Immature natural killer cell (primary cell): ENCODE measurements around the gene EYS. TPM values are rescaled to one million over a fixed set of nuclear protein-coding genes. Genes with fewer than 3 reads are reported as not detected.

Experiments
- DNase-seq, 3 donors: peaks; one replicate each; pipeline ENCODE4 v3.0.0; 2022; ENCODE audit warnings: mixed read lengths in 1 of 3
- H3K27ac Mint-ChIP-seq, 6 donors: one replicate each; pipeline ENCODE4 v1.8.0; 2020; ENCODE audit warnings: mixed read lengths in 6 of 6, mild to moderate bottlenecking in 5 of 6, inconsistent platforms in 4 of 6, moderate library complexity in 3 of 6
- H3K27me3 Mint-ChIP-seq, 3 donors: one replicate each; pipeline ENCODE4 v1.8.0; 2020 to 2021; ENCODE audit warnings: low read depth in 3 of 3, mild to moderate bottlenecking in 3 of 3, mixed read lengths in 3 of 3, moderate library complexity in 3 of 3, inconsistent platforms in 1 of 3
- H3K36me3 Mint-ChIP-seq, 3 donors: one replicate each; pipeline ENCODE4 v1.8.0; 2020; ENCODE audit warnings: mixed read lengths in 3 of 3, inconsistent platforms in 2 of 3, mild to moderate bottlenecking in 2 of 3
- H3K4me1 Mint-ChIP-seq, 2 donors: one replicate each; pipeline ENCODE4 v1.8.0; 2020; ENCODE audit warnings: inconsistent platforms in 2 of 2, mild to moderate bottlenecking in 2 of 2, mixed read lengths in 2 of 2, moderate library complexity in 1 of 2
- H3K4me3 Mint-ChIP-seq, 5 donors: one replicate each; pipeline ENCODE4 v1.8.0; 2020; ENCODE audit warnings: mild to moderate bottlenecking in 5 of 5, mixed read lengths in 5 of 5, inconsistent platforms in 3 of 5, moderate library complexity in 3 of 5
- H3K9me3 Mint-ChIP-seq, 6 donors: one replicate each; pipeline ENCODE4 v1.8.0; 2020; ENCODE audit warnings: mild to moderate bottlenecking in 6 of 6, mixed read lengths in 6 of 6, inconsistent platforms in 4 of 6, moderate library complexity in 3 of 6
- polyA plus RNA-seq, 3 donors: library from polyadenylated mRNA; unstranded; fragments of 300-500 nt; fragmentation: Illumina TruSeq; gene quantifications; one replicate each; pipeline ENCODE4 v1.2.3, GENCODE V29; 2021

Gene EYS
- polyA plus RNA-seq, 3 donors from 2014 or later = not detected

- no peak for DNase-seq
- Mint-ChIP-seq H3K4me3 (no peak overlapping the region), H3K27ac (no peak overlapping the region), H3K9me3 (peaks cover 1 to 48% (median 32%) of the 10 kb centered on the region in 6 donors), H3K4me1 (no peaks in the 10 kb centered on the region), H3K36me3 (no peaks in the 10 kb centered on the region), H3K27me3 (peaks cover 0 to 2% (median 0%) of the 10 kb centered on the region in 3 donors)
These were observed 804.4 kb downstream of the EYS start for GRCh38 chr6:64902596-64902995.

GRCh38 chr6:64896939-64897338 is 810.1 kb downstream of the EYS start:
- Mint-ChIP-seq H3K4me3 (no peak overlapping the region), H3K36me3 (no peaks in the 10 kb centered on the region), H3K9me3 (peaks cover 3 to 41% (median 31%) of the 10 kb centered on the region in 6 donors), H3K27me3 (peaks cover 0 to 2% (median 0%) of the 10 kb centered on the region in 3 donors), H3K4me1 (no peaks in the 10 kb centered on the region), H3K27ac (no peak overlapping the region)
- DNase-seq = no peak

- Mint-ChIP-seq H3K36me3 (no peaks in the 10 kb centered on the region), H3K27ac (no peak overlapping the region), H3K4me3 (no peak overlapping the region), H3K9me3 (peaks cover 3 to 41% (median 30%) of the 10 kb centered on the region in 6 donors), H3K27me3 (peaks cover 0 to 2% (median 0%) of the 10 kb centered on the region in 3 donors), H3K4me1 (no peaks in the 10 kb centered on the region)
- no peak for DNase-seq
These were observed 811.1 kb downstream of the EYS start for GRCh38 chr6:64895945-64896344.

GRCh38 chr6:64890609-64891008 is 816.4 kb downstream of the EYS start:
- Mint-ChIP-seq H3K9me3 (peaks cover 10 to 43% (median 23%) of the 10 kb centered on the region in 6 donors), H3K4me3 (no peak overlapping the region), H3K4me1 (no peaks in the 10 kb centered on the region), H3K36me3 (no peaks in the 10 kb centered on the region), H3K27ac (no peak overlapping the region), H3K27me3 (peaks cover 0 to 2% (median 0%) of the 10 kb centered on the region in 3 donors)
- DNase-seq = no peak

- Mint-ChIP-seq H3K27ac (no peak overlapping the region), H3K9me3 (peaks cover 7 to 43% (median 24%) of the 10 kb centered on the region in 6 donors), H3K4me1 (no peaks in the 10 kb centered on the region), H3K27me3 (no peaks in the 10 kb centered on the region), H3K36me3 (no peaks in the 10 kb centered on the region), H3K4me3 (no peak overlapping the region)
- DNase-seq = no peak
These were observed 817.9 kb downstream of the EYS start for GRCh38 chr6:64889144-64889543.

GRCh38 chr6:64874776-64875175 is 832.2 kb downstream of the EYS start:
- Mint-ChIP-seq H3K9me3 (peaks cover 16 to 73% (median 41%) of the 10 kb centered on the region in 6 donors), H3K36me3 (no peaks in the 10 kb centered on the region), H3K4me1 (no peaks in the 10 kb centered on the region), H3K4me3 (no peak overlapping the region), H3K27me3 (no peaks in the 10 kb centered on the region), H3K27ac (no peak overlapping the region)
- DNase-seq = no peak

GRCh38 chr6:64872633-64873032 is 834.4 kb downstream of the EYS start:
- H3K27ac Mint-ChIP-seq = no peak overlapping the region
- DNase-seq = no peak
- H3K36me3 Mint-ChIP-seq = no peaks in the 10 kb centered on the region
- H3K4me1 Mint-ChIP-seq = no peaks in the 10 kb centered on the region
- H3K27me3 Mint-ChIP-seq = no peaks in the 10 kb centered on the region
- H3K4me3 Mint-ChIP-seq = no peak overlapping the region
- peaks cover 19 to 60% (median 41%) of the 10 kb centered on the region in 6 donors for H3K9me3 Mint-ChIP-seq

- H3K27ac Mint-ChIP-seq = no peak overlapping the region
- peaks cover 12 to 56% (median 23%) of the 10 kb centered on the region in 6 donors for H3K9me3 Mint-ChIP-seq
- no peak for DNase-seq
- H3K4me1 Mint-ChIP-seq = no peaks in the 10 kb centered on the region
- H3K36me3 Mint-ChIP-seq = no peaks in the 10 kb centered on the region
- peaks cover 0 to 2% (median 0%) of the 10 kb centered on the region in 3 donors for H3K27me3 Mint-ChIP-seq
- H3K4me3 Mint-ChIP-seq = no peak overlapping the region
These were observed 845.9 kb downstream of the EYS start for GRCh38 chr6:64861039-64861651.

GRCh38 chr6:64860203-64860602 is 846.8 kb downstream of the EYS start:
- Mint-ChIP-seq H3K9me3 (peaks cover 14 to 58% (median 23%) of the 10 kb centered on the region in 6 donors), H3K27me3 (peaks cover 0 to 2% (median 0%) of the 10 kb centered on the region in 3 donors), H3K36me3 (no peaks in the 10 kb centered on the region), H3K4me1 (no peaks in the 10 kb centered on the region), H3K27ac (no peak overlapping the region), H3K4me3 (no peak overlapping the region)
- DNase-seq = no peak

- Mint-ChIP-seq H3K27ac (no peak overlapping the region), H3K4me3 (no peak overlapping the region), H3K9me3 (peaks cover 8 to 60% (median 36%) of the 10 kb centered on the region in 6 donors), H3K27me3 (peaks cover 0 to 2% (median 0%) of the 10 kb centered on the region in 3 donors), H3K4me1 (no peaks in the 10 kb centered on the region), H3K36me3 (peaks cover 0 to 7% (median 0%) of the 10 kb centered on the region in 3 donors)
- no peak for DNase-seq
These were observed 856.9 kb downstream of the EYS start for GRCh38 chr6:64850121-64850520.

GRCh38 chr6:64848467-64848866 is 858.6 kb downstream of the EYS start:
- peaks cover 0 to 7% (median 0%) of the 10 kb centered on the region in 3 donors for H3K36me3 Mint-ChIP-seq
- no peak for DNase-seq
- H3K4me1 Mint-ChIP-seq = no peaks in the 10 kb centered on the region
- H3K27me3 Mint-ChIP-seq = no peaks in the 10 kb centered on the region
- H3K9me3 Mint-ChIP-seq = peaks cover 8 to 69% (median 36%) of the 10 kb centered on the region in 6 donors
- H3K27ac Mint-ChIP-seq = no peak overlapping the region
- H3K4me3 Mint-ChIP-seq = no peak overlapping the region

- Mint-ChIP-seq H3K27ac (no peak overlapping the region), H3K9me3 (peaks cover 3 to 67% (median 38%) of the 10 kb centered on the region in 6 donors), H3K36me3 (peaks cover 0 to 5% (median 3%) of the 10 kb centered on the region in 3 donors), H3K4me3 (no peak overlapping the region), H3K27me3 (no peaks in the 10 kb centered on the region), H3K4me1 (no peaks in the 10 kb centered on the region)
- no peak for DNase-seq
These were observed 859.6 kb downstream of the EYS start for GRCh38 chr6:64847396-64847795.

GRCh38 chr6:64838726-64839125 is 868.3 kb downstream of the EYS start:
- DNase-seq = no peak
- Mint-ChIP-seq H3K27ac (no peak overlapping the region), H3K4me3 (no peak overlapping the region), H3K4me1 (no peaks in the 10 kb centered on the region), H3K36me3 (peaks cover 0 to 5% (median 0%) of the 10 kb centered on the region in 3 donors), H3K27me3 (peaks cover 0 to 1% (median 0%) of the 10 kb centered on the region in 3 donors), H3K9me3 (peaks cover 3 to 44% (median 21%) of the 10 kb centered on the region in 6 donors)

- Mint-ChIP-seq H3K27ac (no peak overlapping the region), H3K4me1 (no peaks in the 10 kb centered on the region), H3K9me3 (peaks cover 8 to 37% (median 15%) of the 10 kb centered on the region in 6 donors), H3K36me3 (no peaks in the 10 kb centered on the region), H3K27me3 (no peaks in the 10 kb centered on the region), H3K4me3 (no peak overlapping the region)
- DNase-seq = no peak
These were observed 875.3 kb downstream of the EYS start for GRCh38 chr6:64831680-64832079.

GRCh38 chr6:64817525-64817924 is 889.5 kb downstream of the EYS start:
- H3K9me3 Mint-ChIP-seq = peaks cover 5 to 43% (median 20%) of the 10 kb centered on the region in 6 donors
- DNase-seq = no peak
- H3K27ac Mint-ChIP-seq = no peak overlapping the region
- no peaks in the 10 kb centered on the region for H3K4me1 Mint-ChIP-seq
- H3K4me3 Mint-ChIP-seq = no peak overlapping the region
- H3K36me3 Mint-ChIP-seq = no peaks in the 10 kb centered on the region
- peaks cover 0 to 1% (median 0%) of the 10 kb centered on the region in 3 donors for H3K27me3 Mint-ChIP-seq
